ENCODE data around the gene CCDC102B.

GRCh38 chr18:68783506-68783905 lies 14.4 kb upstream of the CCDC102B start:
- no peak for TF ChIP-seq CTCF (IDR thresholded peaks at IDR 0.05)
- TF ChIP-seq POLR2A (IDR thresholded peaks at IDR 0.05), result no peak
